Measurements from ENCODE around the gene CAPS2.

The CAPS2 gene

GRCh38 chr12:75302781-75303180, 27.3 kb downstream of the CAPS2 start:
- DNase-seq: no peak

- DNase-seq: no peak
These were observed 27.9 kb downstream of the CAPS2 start for GRCh38 chr12:75302225-75302624.

- no peak for DNase-seq
These were observed 35.3 kb downstream of the CAPS2 start for GRCh38 chr12:75294797-75295196.

GRCh38 chr12:75294336-75294735, 35.8 kb downstream of the CAPS2 start:
- no peak for DNase-seq

GRCh38 chr12:75291014-75291413, 39.1 kb downstream of the CAPS2 start:
- DNase-seq: no peak

- DNase-seq: no peak
These were observed 40.4 kb downstream of the CAPS2 start for GRCh38 chr12:75289753-75290152.

GRCh38 chr12:75288860-75289259, 41.3 kb downstream of the CAPS2 start:
- no peak for DNase-seq

GRCh38 chr12:75275702-75276101, 54.4 kb downstream of the CAPS2 start:
- no peak for DNase-seq

GRCh38 chr12:75271576-75271975, 58.5 kb downstream of the CAPS2 start:
- no peak for DNase-seq

- DNase-seq: no peak
These were observed 60.0 kb downstream of the CAPS2 start for GRCh38 chr12:75270157-75270556.

GRCh38 chr12:75269209-75269608, 60.9 kb downstream of the CAPS2 start:
- no peak for DNase-seq

GRCh38 chr12:75260316-75260715, 69.8 kb downstream of the CAPS2 start:
- DNase-seq: no peak

- DNase-seq: no peak
These were observed 71.0 kb downstream of the CAPS2 start for GRCh38 chr12:75259143-75259542.

GRCh38 chr12:75257510-75257909, 72.6 kb downstream of the CAPS2 start:
- DNase-seq: no peak

GRCh38 chr12:75245108-75245507, 85.0 kb downstream of the CAPS2 start:
- DNase-seq: no peak

- no peak for DNase-seq
These were observed 90.1 kb downstream of the CAPS2 start for GRCh38 chr12:75239987-75240386.

GRCh38 chr12:75236206-75236605, 93.9 kb downstream of the CAPS2 start:
- DNase-seq: no peak

- DNase-seq: no peak
These were observed 103.0 kb downstream of the CAPS2 start for GRCh38 chr12:75227132-75227531.

Measured in GDM1 (cell line).